NCI-H510A treated with DMSO at 0.1 percent for 48 hours (cell line): ENCODE results near the gene GSX1.
"Not testable (repeated sequence)": the region's sequence is repeated elsewhere in the genome, so short reads cannot be mapped to it uniquely, and the experiment has no call there.

Experiments used
- DNase-seq: peaks from one replicate; lab custom pipeline; 2025; lab: John Stamatoyannopoulos, UW

GSX1 gene

DNA sequence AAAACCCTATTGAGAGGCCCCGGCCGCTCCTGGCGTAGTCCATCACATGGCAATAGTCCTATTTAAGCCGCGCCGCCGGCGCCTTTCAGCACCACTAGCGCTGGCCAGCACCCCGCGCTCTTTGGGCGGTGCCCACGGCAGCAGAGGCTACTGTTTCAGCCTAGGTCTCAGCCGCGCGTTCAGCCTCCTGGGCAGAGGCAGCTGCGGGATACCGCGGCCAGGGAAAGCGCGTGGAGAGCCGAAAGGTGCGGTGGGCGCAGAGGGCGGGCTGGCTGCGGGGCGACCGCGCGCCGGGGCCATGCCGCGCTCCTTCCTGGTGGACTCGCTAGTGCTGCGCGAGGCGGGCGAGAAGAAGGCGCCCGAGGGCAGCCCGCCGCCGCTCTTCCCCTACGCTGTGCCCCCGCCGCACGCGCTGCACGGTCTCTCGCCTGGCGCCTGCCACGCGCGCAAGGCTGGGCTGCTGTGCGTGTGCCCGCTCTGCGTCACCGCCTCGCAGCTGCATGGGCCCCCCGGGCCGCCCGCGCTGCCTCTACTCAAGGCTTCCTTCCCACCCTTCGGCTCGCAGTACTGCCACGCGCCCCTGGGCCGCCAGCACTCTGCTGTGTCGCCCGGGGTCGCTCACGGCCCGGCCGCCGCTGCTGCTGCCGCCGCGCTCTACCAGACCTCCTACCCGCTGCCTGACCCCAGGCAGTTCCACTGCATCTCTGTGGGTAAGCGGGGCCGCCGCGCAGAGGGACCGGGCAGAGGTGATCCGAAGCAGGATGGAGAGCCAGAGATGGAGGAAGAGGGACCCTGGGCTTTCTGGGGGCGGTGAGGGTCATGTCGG lies at the start of gene GSX1:
TSS of gene GSX1 (plus strand) at position 91 of the 826 bp plus-strand sequence. CDS start at position 299, 208 bp downstream.
- no peak for DNase-seq

DNA sequence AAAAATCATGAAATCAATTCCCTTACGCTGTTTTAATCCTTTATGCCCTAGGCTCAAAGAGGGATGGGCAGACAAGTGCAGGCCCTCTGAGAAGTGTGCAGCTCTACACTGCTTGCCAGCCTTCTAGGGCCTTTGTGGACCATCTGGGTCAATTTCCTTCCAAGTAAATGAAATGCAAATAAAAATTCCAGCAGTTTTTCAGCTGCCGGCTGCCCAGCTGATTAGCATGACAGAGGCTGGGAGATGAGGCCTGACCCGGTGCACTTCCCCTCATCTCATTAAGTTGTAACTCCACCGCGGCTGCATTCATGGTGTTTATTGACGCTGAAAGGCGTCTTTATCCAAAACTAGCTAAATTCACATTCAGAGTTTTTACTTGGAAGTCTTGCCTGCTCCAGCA lies 47.5 kb upstream of the GSX1 start:
- DNase-seq: no peak

GRCh38 chr13:27745301-27745700 lies 47.0 kb upstream of the GSX1 start:
- DNase-seq: no peak

DNA sequence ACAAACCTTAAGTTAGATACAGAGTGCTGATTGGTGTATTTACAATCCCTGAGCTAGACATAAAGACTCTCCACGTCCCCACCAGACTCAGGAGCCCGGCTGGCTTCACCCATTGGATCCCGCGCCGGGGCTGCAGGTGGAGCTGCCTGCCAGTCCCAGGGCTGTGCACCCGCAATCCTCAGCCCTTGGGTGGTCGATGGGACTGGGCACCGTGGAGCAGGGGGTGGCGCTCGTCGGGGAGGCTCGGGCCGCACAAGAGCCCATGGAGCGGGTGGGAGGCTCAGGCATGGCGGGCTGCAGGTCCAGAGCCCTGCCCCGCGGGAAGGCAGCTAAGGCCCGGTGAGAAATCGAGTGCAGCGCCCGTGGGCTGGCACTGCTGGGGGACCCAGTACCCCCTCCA lies 44.1 kb upstream of the GSX1 start:
- DNase-seq: not testable (repeated sequence)

DNA sequence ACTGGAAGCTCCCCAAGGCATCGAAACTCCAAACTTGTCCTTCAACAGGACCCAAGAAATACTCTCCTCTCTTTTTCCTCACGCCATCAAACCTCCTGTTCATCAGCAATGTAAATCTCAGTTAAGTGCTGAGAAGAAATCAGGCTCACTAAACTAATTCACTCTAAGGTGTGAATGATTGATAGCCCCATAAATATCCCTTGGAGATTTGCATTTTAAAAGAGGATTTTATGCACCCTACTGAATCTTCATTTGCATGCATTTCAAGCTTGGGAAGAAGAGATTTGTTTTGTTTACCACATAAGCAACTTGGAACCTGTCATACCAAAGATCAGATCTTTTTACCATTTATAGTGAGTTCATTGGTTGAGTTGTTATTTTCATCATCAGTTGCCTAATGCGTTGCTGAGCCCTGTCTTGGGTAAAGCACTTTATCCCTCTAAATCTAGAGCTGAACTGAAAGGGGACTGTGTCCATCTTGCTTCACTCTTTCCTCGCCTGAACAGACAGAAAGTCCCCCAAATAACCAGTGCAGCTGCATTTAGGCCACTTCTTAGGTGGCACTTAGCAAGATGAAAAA lies 40.2 kb upstream of the GSX1 start:
- no peak for DNase-seq

DNA sequence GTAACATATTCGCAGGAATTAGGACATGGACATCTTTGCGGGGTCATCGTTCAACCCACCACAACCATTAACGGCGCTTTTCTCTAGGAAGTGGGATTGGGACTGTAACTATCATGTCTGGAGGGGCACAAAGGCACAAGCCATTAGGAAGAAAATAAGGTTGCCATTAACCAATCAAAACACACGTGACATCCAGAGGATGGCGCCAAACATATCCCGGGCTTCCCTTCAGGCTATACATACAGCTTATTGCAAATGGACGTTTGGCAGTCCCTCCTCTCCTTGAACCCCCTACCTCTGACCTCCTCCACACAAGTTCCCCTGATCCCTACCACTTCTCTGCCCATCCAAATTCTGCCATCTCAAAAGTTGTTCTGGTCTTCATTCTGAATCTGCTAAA lies 26.6 kb upstream of the GSX1 start:
- DNase-seq: no peak

DNA sequence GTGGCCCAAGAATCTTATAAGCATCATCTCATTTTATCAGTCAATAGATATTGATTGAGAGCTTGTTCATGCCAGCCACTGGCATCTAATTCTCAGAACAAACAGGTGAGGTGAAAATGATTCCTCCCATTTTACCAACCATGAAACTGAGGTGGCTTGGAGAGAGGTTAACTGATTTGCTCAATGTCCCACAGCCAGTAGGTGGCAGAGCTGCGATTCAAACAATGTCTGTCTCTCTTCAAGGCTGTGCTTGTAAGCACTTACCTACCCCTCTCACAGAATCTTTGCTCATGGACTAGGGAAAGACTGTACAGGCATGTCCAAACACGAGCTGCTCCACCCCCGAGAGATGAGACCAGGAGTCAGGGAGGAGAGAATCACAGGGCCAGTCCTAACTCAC lies 21.5 kb upstream of the GSX1 start:
- DNase-seq: peak; percentile 9

DNA sequence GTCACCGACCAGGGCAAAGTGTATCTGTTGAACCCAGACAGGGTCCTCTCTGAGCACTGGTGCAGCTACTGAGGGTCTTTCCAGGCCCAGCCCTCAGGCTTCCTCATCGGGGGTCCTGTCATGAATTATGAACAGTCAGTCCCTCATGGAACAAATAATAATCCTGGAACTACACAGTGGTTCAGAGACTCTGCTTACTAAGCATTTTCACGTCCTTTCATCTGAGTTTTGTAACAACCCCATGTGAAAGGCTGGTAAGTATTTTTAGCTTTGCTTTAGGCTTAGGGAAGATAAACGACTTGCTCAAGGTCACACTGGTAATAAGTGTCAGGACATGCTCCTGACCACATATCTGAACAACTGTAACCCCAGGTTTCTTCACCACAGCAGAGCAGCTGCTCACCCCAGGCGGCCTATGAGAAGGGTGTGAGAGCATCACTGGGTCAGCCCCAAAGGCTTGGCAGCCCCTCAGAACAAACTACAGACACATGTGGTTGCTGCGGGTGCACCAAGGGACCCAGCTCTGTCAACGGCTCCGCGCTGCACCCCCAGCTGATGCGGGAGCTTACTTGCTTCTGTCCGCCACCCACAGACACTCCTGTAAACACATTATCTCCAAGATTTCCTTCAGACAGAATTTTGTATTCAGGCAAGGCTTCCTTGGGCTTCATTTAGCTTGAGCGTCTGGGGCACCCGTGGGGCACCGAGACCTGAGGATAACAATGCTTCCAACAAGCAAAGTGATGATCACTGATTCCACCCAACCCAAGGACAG lies 19.4 kb upstream of the GSX1 start:
- DNase-seq: no peak

- DNase-seq: no peak
Observed at GRCh38 chr13:27774169-27774568, 18.1 kb upstream of the GSX1 start.

DNA sequence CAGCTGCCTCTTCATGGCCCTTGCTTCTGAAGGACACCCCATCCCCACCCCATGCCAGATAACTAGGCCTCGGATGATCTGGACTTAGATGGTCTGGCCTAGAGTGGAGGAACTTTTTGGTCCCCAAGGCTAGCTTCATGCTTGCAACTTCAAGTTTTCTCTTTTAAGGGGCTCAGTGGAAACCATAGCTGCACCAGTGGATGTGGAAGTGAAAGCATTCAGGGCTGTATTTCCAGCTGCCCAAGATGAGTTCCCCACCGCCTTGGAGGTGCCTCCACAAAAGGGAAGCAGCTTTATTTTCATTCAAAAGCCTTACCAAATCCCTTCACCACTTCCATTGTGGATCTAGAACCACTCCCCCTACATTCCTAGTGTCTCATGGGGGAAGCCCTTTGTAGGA lies 17.6 kb upstream of the GSX1 start:
- DNase-seq: no peak

GRCh38 chr13:27775943-27776342 lies 16.3 kb upstream of the GSX1 start:
- DNase-seq: peak; percentile 69

DNA sequence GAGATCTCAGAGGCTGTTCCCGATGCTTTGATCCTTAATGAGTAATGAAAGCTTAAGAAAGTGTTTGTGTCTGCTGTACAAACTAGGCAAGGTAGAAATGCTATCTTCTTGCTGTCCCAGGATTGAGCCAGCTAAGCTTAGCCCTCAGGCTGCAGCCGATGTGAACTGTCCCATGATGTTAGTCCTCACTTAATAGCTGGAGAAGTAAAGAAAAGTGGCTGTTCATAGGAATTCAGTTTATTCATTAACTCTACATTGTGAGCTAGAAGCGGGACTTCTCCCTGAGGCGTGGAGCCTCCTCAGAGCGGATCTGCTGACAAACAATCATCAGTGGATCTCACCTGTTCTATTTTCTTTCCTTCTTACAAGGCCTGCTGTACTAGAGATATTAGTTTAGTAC lies 10.1 kb upstream of the GSX1 start:
- DNase-seq: no peak

GRCh38 chr13:27783111-27783510 lies 9.2 kb upstream of the GSX1 start:
- DNase-seq: no peak

- no peak for DNase-seq
Observed at GRCh38 chr13:27788271-27788670, 4.0 kb upstream of the GSX1 start.

- DNase-seq: no peak
Observed at GRCh38 chr13:27789153-27789494, 3.2 kb upstream of the GSX1 start.

GRCh38 chr13:27789495-27790303 lies 2.6 kb upstream of the GSX1 start:
- DNase-seq: no peak

DNA sequence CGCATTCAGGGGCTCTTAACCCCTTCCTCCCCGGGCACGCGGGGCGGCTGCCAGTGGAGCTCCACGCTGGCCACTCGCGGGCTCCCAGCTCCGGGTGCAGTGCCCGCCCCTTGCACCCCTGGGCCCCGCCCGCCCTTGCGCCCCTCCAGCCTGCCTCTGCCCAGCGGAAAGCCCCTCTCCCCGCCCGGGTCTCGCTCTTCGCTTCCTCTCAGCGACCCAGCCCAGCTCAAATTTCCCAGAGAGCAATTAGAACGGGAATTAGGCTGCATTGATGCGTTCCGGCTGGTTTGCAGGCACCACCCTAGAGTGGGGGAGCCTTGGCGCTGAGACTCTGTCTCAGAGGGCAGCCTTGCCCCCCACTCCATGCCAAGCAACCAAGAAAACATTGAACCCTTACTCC lies 1.8 kb upstream of the GSX1 start:
- no peak for DNase-seq

DNA sequence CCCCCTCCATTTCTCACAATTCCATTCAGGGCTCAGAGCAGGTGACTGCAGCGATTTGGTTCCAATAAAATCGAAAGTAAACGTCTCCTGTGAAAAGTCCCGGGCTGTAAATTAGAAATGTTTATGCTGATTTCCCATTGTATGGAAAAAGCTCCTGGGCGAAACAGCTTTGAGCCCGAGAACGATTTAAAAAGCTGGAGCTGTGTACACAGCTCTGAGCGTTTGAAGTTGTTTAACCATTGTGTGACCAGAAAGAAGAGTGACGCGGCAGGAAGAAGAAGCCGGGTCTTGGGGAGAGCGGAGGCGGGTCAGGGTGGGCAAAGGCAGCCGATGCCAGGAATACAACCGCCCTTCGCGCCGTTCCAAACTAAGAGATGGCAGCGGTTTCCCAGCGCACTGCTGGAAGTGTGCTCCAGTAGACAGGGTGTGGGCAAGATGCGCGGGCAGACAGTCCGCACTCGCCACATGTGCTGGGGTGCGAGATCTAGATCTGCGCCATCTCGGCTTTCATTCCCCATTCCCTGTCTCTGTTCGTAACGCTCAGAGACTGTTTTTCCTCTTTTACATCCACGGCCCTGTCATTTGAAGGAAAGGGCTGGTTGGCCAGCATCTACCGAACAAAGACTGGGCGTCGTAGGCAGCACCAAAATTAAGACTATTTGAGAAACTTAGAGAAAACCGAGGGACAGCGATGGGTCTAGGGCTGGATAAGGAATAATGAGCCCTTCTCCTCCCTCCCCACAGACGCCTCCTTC lies 960 bp upstream of the GSX1 start:
- DNase-seq: peak; percentile 5

GRCh38 chr13:27791901-27792392 lies 336 bp upstream of the GSX1 start:
- no peak for DNase-seq

GRCh38 chr13:27793507-27794367 lies 1.5 kb downstream of the GSX1 start:
- peak; percentile 19 for DNase-seq

DNA sequence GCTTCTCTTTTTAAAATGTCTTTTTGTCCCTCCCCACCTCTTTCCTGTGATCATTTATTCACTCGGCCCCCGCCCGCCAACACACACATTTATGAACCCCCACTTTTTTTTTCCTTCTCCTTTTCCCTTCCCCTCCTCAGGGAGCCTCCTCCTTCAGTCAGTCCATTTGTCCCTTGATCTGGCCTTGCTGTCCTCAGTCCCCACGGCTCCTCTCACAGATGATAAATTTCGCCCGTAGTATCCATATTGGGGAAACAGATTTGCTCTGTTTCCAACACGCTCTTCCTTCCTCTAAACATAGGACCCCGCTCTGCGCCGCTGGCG lies 2.0 kb downstream of the GSX1 start:
- DNase-seq: no peak
